Trophoblast cell (in vitro differentiated cells and primary cell): Measurements from ENCODE around the gene PGAP1.
A peak's percentile ranks its signal among the peaks of the same experiment; 100 is the strongest.

ENCODE experiments used
- DNase-seq, 2 donors: peaks; one replicate each; pipeline ENCODE4 v3.0.0-alpha.2; 2016
- H2AFZ ChIP-seq: 2 replicates; pipeline ENCODE4 v1.6.1; 2013; ENCODE audit warnings: low read length, moderate library complexity, mild to moderate bottlenecking; ENCODE audit not compliant: insufficient read depth, poor library complexity
- H2AK5ac ChIP-seq: 2 replicates; pipeline ENCODE4 v1.6.1; 2013; ENCODE audit warnings: mild to moderate bottlenecking, low read length
- H2BK120ac ChIP-seq: 2 replicates; pipeline ENCODE4 v1.6.1; 2013; ENCODE audit warnings: low read length, mild to moderate bottlenecking, moderate library complexity; ENCODE audit not compliant: insufficient read depth, poor library complexity
- H2BK12ac ChIP-seq: 2 replicates; pipeline ENCODE4 v1.6.1; 2013; ENCODE audit warnings: mild to moderate bottlenecking, low read length, moderate library complexity
- H2BK5ac ChIP-seq: 2 replicates; pipeline ENCODE4 v1.6.1; 2013; ENCODE audit warnings: low read length, low read depth, moderate library complexity, mild to moderate bottlenecking; ENCODE audit not compliant: poor library complexity
- H3K14ac ChIP-seq: 2 replicates; pipeline ENCODE4 v1.6.1; 2013; ENCODE audit warnings: mild to moderate bottlenecking, low read length
- H3K18ac ChIP-seq: 2 replicates; pipeline ENCODE4 v1.6.1; 2013; ENCODE audit warnings: mild to moderate bottlenecking, low read length
- H3K23ac ChIP-seq: 2 replicates; pipeline ENCODE4 v1.6.1; 2013; ENCODE audit warnings: low read length
- H3K27ac ChIP-seq: 2 replicates; pipeline ENCODE4 v1.5.1; 2013; ENCODE audit warnings: low read depth, mild to moderate bottlenecking, inconsistent platforms, low read length, moderate library complexity
- H3K27me3 ChIP-seq: 2 replicates; pipeline ENCODE4 v1.6.1; 2013; ENCODE audit warnings: inconsistent platforms, mild to moderate bottlenecking, low read length, moderate library complexity; ENCODE audit not compliant: insufficient read depth
- H3K36me3 ChIP-seq, 2 experiments: 1 replicate in 1 of 2; 2 replicates in 1 of 2; pipeline ENCODE4 v1.6.1; 2013; ENCODE audit warnings: low read length in 2 of 2, mild to moderate bottlenecking in 2 of 2, moderate library complexity in 1 of 2; ENCODE audit not compliant: insufficient read depth in 2 of 2, control insufficient read depth in 1 of 2
- H3K4ac ChIP-seq: 2 replicates; pipeline ENCODE4 v1.6.1; 2013; ENCODE audit warnings: low read depth, mild to moderate bottlenecking, low read length, moderate library complexity
- H3K4me1 ChIP-seq, 2 experiments: 1 replicate in 1 of 2; 2 replicates in 1 of 2; pipeline ENCODE4 v1.6.1; 2013; ENCODE audit warnings: low read length in 2 of 2, mild to moderate bottlenecking in 2 of 2, moderate library complexity in 1 of 2; ENCODE audit not compliant: insufficient read depth in 2 of 2, control insufficient read depth in 1 of 2
- H3K4me2 ChIP-seq: 2 replicates; pipeline ENCODE4 v1.6.1; 2013; ENCODE audit warnings: inconsistent platforms, mild to moderate bottlenecking, low read length, moderate library complexity
- H3K4me3 ChIP-seq: 2 replicates; pipeline ENCODE4 v1.5.1; 2013; ENCODE audit warnings: mild to moderate bottlenecking, low read depth, low read length, inconsistent platforms
- H3K79me1 ChIP-seq: one replicate; pipeline ENCODE4 v1.6.1; 2013; ENCODE audit warnings: low read length
- H3K79me2 ChIP-seq: 2 replicates; pipeline ENCODE4 v1.6.1; 2013; ENCODE audit warnings: low read length, mild to moderate bottlenecking; ENCODE audit not compliant: control insufficient read depth, insufficient read depth, poor library complexity
- H3K9ac ChIP-seq: 2 replicates; pipeline ENCODE4 v1.6.1; 2013; ENCODE audit warnings: mild to moderate bottlenecking, low read length
- H3K9me3 ChIP-seq: 2 replicates; pipeline ENCODE4 v1.6.1; 2013; ENCODE audit warnings: low read depth, mild to moderate bottlenecking, control low read depth, inconsistent platforms, low read length; ENCODE audit not compliant: insufficient read depth
- H4K12ac ChIP-seq: 2 replicates; pipeline ENCODE4 v1.6.1; 2013; ENCODE audit warnings: low read depth, mild to moderate bottlenecking, low read length, moderate library complexity
- H4K8ac ChIP-seq: 2 replicates; pipeline ENCODE4 v1.6.1; 2013; ENCODE audit warnings: low read depth, mild to moderate bottlenecking, low read length, moderate library complexity
- H4K91ac ChIP-seq: one replicate; pipeline ENCODE4 v1.6.1; 2013; ENCODE audit warnings: low read depth, mild to moderate bottlenecking, low read length, moderate library complexity
- WGBS: extraction: QIAGEN DNeasy Blood & Tissue Kit; methylation state at CpG from one replicate; pipeline ENCODE4 v1.1.7; 2013; ENCODE audit warnings: missing lambda C conversion rate; ENCODE audit not compliant: insufficient read length, insufficient coverage; ENCODE audit errors: extremely low coverage; 5-methylcytosine and 5-hydroxymethylcytosine counted together

The PGAP1 gene

DNA sequence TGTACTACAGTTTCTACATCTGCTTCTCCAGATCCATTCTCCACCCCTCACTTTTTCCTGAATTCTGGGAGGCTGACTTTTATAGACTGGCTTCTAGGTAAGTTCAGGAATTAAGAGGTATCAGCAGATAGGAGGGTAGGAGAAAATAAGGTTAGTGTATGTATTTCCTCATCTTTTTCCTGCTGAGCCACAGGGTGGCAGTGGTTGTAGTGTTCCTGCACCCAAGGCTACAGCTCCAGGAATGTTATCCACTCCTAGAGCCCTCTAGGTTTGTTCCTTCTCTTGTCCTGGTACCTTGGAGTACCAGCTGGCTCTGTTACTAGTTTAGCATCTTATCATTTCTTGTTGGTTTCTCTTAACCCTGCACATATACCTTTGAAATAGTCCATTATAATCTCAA, 76.6 kb downstream of the PGAP1 start:
- H3K4ac ChIP-seq = no peak overlapping the region
- no peak overlapping the region for H4K12ac ChIP-seq
- H2BK5ac ChIP-seq = no peak overlapping the region
- H3K18ac ChIP-seq = no peak overlapping the region
- no peak overlapping the region for H2AK5ac ChIP-seq
- H2AFZ ChIP-seq = no peak overlapping the region
- peaks cover 0 to 2% of the 10 kb centered on the region in 2 experiments for H3K36me3 ChIP-seq
- no peaks in the 10 kb centered on the region for H3K79me1 ChIP-seq
- no peak overlapping the region for H3K4me3 ChIP-seq
- H3K9ac ChIP-seq = no peak overlapping the region
- H4K8ac ChIP-seq = no peak overlapping the region
- no peaks in the 10 kb centered on the region for H3K27me3 ChIP-seq
- no peak overlapping the region for H4K91ac ChIP-seq
- peak in 1 of 2 donors; percentile 21 for DNase-seq
- no peaks in the 10 kb centered on the region for H3K9me3 ChIP-seq
- no peak overlapping the region for H2BK120ac ChIP-seq
- no peak overlapping the region for H3K14ac ChIP-seq
- H3K79me2 ChIP-seq = no peaks in the 10 kb centered on the region
- H3K27ac ChIP-seq = no peak overlapping the region
- no peaks in the 10 kb centered on the region for H3K4me1 ChIP-seq
- no peak overlapping the region for H3K23ac ChIP-seq
- H3K4me2 ChIP-seq = no peak overlapping the region
- no peak overlapping the region for H2BK12ac ChIP-seq

DNA sequence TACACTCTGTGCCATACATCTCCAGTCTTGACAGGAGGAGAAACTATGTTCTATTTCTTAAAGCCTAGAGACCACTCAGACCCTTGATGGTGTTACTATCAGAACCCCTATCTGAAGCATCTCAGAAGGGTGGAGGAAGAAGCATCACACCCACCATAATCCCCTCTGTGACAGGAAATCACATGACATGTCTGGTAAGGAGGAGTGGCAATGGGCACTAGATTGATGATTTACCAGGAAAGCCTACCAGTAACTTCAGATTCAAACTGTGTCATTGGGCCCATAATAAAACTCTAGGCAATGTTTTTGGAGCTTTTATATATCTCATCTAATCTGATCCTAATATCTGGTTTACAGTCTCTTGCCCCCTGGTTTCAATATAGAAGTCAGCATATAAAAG, 80.2 kb downstream of the PGAP1 start:
- Histone ChIP-seq H3K4ac (no peak overlapping the region), H3K79me2 (no peaks in the 10 kb centered on the region), H3K18ac (no peak overlapping the region), H3K23ac (no peak overlapping the region), H2AK5ac (no peak overlapping the region), H2BK120ac (no peak overlapping the region), H2AFZ (no peak overlapping the region), H3K27ac (no peak overlapping the region), H3K9me3 (no peaks in the 10 kb centered on the region), H3K14ac (no peak overlapping the region), H3K4me1 (no peaks in the 10 kb centered on the region), H2BK12ac (no peak overlapping the region), H3K4me2 (no peak overlapping the region), H2BK5ac (no peak overlapping the region), H3K27me3 (no peaks in the 10 kb centered on the region), H3K36me3 (peaks cover 0 to 2% of the 10 kb centered on the region in 2 experiments), H4K8ac (no peak overlapping the region), H3K9ac (no peak overlapping the region), H3K4me3 (no peak overlapping the region), H4K12ac (no peak overlapping the region), H3K79me1 (no peaks in the 10 kb centered on the region), H4K91ac (no peak overlapping the region)
- no peak for DNase-seq

DNA sequence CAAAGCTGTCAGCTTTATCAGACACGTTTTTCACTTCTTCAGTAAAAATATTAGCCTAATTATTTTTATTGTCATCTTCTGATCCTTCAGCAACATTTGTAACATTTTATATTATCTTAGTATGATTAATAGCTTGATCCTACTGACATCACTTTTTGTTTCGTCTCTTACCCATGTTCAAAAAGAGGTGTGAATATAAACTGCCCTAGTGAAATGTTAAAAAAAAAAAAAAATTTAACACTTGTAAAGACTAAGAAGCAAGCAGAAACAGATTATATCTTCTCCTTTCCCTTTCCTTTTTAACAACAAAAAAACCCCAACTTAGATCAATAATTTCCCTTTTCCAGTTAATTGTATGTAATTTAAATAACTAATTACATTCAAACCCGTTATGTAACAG, 81.1 kb downstream of the PGAP1 start:
- Histone ChIP-seq H3K27ac (no peak overlapping the region), H2BK5ac (no peak overlapping the region), H3K18ac (no peak overlapping the region), H3K4ac (no peak overlapping the region), H3K14ac (no peak overlapping the region), H2AK5ac (no peak overlapping the region), H3K4me3 (no peak overlapping the region), H4K12ac (no peak overlapping the region), H2BK120ac (no peak overlapping the region), H3K4me2 (no peak overlapping the region), H3K9ac (no peak overlapping the region), H3K9me3 (no peaks in the 10 kb centered on the region), H3K36me3 (peaks cover 0 to 2% of the 10 kb centered on the region in 2 experiments), H3K4me1 (no peaks in the 10 kb centered on the region), H3K79me2 (no peaks in the 10 kb centered on the region), H3K79me1 (no peaks in the 10 kb centered on the region), H4K91ac (no peak overlapping the region), H3K27me3 (no peaks in the 10 kb centered on the region), H4K8ac (no peak overlapping the region), H3K23ac (no peak overlapping the region), H2AFZ (no peak overlapping the region), H2BK12ac (no peak overlapping the region)
- DNase-seq = no peak
- WGBS = no CpG with 5 or more reads among the region's 3 CpGs

DNA sequence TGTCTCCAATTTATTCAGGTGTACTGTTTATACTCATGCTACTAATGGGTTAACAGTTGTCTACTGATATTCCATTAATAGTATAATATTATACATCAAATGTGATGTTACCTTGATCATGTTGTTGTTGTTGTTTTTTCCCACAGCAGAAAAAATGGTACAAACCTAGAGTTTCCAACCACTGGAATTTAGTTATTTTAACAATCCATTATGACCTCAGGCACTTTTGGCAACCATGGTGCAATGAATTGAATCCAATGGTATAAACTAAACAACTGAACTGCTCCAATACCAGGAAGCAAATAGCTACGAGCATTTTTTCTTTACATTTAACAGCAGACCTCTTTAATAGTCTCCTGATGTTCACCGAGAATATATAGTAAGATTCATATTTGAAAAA, 86.3 kb downstream of the PGAP1 start:
- Histone ChIP-seq H3K9ac (no peak overlapping the region), H3K79me1 (no peaks in the 10 kb centered on the region), H3K36me3 (peaks cover 0 to 4% of the 10 kb centered on the region in 2 experiments), H3K79me2 (no peaks in the 10 kb centered on the region), H3K4me2 (no peak overlapping the region), H3K27me3 (no peaks in the 10 kb centered on the region), H4K91ac (no peak overlapping the region), H3K23ac (no peak overlapping the region), H2BK5ac (no peak overlapping the region), H2AFZ (no peak overlapping the region), H4K8ac (no peak overlapping the region), H2AK5ac (no peak overlapping the region), H3K18ac (no peak overlapping the region), H3K14ac (no peak overlapping the region), H2BK120ac (no peak overlapping the region), H2BK12ac (no peak overlapping the region), H3K4me1 (no peaks in the 10 kb centered on the region), H3K4me3 (no peak overlapping the region), H3K27ac (no peak overlapping the region), H4K12ac (no peak overlapping the region), H3K9me3 (no peaks in the 10 kb centered on the region), H3K4ac (no peak overlapping the region)
- no CpG with 5 or more reads among the region's 2 CpGs for WGBS
- DNase-seq = peak; percentile 22 to 80

GRCh38 chr2:196839574-196839973, 86.9 kb downstream of the PGAP1 start:
- no peaks in the 10 kb centered on the region for H3K27me3 ChIP-seq
- H2BK12ac ChIP-seq = no peak overlapping the region
- no peak overlapping the region for H3K14ac ChIP-seq
- H3K4ac ChIP-seq = no peak overlapping the region
- no peak overlapping the region for H2AK5ac ChIP-seq
- H3K4me3 ChIP-seq = no peak overlapping the region
- no peaks in the 10 kb centered on the region for H3K79me2 ChIP-seq
- peaks cover 0 to 4% of the 10 kb centered on the region in 2 experiments for H3K36me3 ChIP-seq
- H2BK120ac ChIP-seq = no peak overlapping the region
- H4K12ac ChIP-seq = no peak overlapping the region
- no peak overlapping the region for H2BK5ac ChIP-seq
- no peak overlapping the region for H3K27ac ChIP-seq
- no peak overlapping the region for H3K4me2 ChIP-seq
- H2AFZ ChIP-seq = no peak overlapping the region
- H3K23ac ChIP-seq = no peak overlapping the region
- H3K79me1 ChIP-seq = no peaks in the 10 kb centered on the region
- H3K4me1 ChIP-seq = no peaks in the 10 kb centered on the region
- H3K9ac ChIP-seq = no peak overlapping the region
- H3K18ac ChIP-seq = no peak overlapping the region
- no peak overlapping the region for H4K8ac ChIP-seq
- no CpG with 5 or more reads among the region's 2 CpGs for WGBS
- peak in 1 of 2 donors; percentile 9 for DNase-seq
- no peaks in the 10 kb centered on the region for H3K9me3 ChIP-seq
- no peak overlapping the region for H4K91ac ChIP-seq
